GM12801 (cell line): ENCODE data around the gene CDC42EP5.

Source experiments
- CTCF ChIP-seq: IDR thresholded peaks from one replicate; pipeline ENCODE4 v1.5.1; 2011; ENCODE audit warnings: control low read depth; ENCODE audit not compliant: insufficient read length; ENCODE audit errors: extremely low read depth

CDC42EP5 gene

GRCh38 chr19:54416695-54417491 lies 56.2 kb downstream of the CDC42EP5 start:
- no peak for TF ChIP-seq CTCF

GRCh38 chr19:54415901-54416673 lies 57.0 kb downstream of the CDC42EP5 start:
- TF ChIP-seq CTCF: no peak

- TF ChIP-seq CTCF: no peak
Measured at GRCh38 chr19:54415208-54415900, 57.7 kb downstream of the CDC42EP5 start, which contains the start of gene TTYH1. TTYH1 (plus strand) TSS chr19:54415464; CDS start chr19:54415553, 89 bp downstream.
